HCEC 1CT (cell line): ENCODE results near the gene USH2A.
A peak's percentile ranks its signal among the peaks of the same experiment; 100 is the strongest.
"Not testable (repeated sequence)": the region's sequence is repeated elsewhere in the genome, so short reads cannot be mapped to it uniquely, and the experiment has no call there.

Source experiments
- DNase-seq: peaks from one replicate; pipeline ENCODE4 v3.0.0-alpha.2; 2017

The USH2A gene

DNA sequence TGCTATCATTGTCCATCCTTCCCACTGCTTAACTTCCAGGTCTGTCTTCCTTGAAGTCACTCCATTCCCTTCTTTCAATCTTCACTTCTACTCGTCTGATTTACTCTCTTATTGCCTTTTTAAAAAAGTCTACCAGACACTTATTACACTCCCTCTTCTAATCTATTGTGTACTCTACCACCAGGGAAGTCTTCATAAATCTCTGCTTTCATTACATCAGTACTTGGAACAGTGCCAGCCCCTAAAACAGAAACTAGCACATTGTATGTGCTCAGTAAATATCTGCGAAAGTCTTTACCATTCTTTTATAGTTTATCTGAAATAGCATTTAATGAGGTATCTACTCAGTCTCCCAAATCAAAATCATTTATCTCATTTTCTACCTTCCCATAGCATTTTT is 236.4 kb downstream of the USH2A start:
- DNase-seq = no peak

DNA sequence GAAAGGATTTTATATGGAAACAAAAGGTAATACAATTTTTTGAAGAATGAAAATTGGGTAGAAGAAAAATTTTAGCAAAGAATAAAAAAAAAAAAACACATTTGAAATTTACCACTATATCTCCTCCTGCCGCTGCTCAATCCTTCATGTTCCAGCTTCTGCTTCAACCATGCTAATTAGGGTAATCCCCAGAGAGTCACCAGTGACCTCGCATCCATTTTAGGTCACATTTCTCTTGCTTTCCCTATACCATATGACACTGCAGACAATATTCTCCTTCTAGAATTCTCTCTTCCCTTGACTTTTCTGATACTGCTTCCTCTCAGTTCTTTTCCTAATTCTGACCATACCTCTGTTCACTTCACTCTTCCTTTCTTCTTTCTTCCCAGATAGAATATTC is 237.1 kb downstream of the USH2A start:
- no peak for DNase-seq

DNA sequence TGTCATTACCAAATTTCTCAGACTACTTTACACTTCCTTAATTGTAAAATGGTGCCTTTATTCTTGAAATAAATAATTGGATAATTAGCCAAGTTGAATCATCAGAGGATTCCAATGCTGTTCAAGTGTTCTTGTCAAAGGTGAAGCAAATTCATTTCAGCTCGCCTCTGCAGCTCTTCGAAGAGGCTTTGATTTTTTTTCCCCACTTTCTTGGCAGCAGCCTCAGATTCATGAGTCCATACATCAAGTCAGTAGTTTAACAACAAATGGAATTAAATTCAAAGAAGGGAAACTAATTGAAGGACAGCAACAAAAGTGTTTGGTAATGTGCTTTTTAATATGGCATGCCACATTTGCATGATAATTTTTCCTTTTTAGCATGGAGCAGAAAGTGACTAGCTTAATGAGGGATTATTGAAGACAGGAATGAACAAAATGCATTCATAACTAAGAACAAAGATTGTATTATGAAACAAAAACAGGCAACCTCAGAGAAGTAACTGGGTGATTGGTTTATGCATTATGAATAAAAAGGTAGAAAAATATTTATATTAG is 239.0 kb downstream of the USH2A start:
- DNase-seq = no peak

DNA sequence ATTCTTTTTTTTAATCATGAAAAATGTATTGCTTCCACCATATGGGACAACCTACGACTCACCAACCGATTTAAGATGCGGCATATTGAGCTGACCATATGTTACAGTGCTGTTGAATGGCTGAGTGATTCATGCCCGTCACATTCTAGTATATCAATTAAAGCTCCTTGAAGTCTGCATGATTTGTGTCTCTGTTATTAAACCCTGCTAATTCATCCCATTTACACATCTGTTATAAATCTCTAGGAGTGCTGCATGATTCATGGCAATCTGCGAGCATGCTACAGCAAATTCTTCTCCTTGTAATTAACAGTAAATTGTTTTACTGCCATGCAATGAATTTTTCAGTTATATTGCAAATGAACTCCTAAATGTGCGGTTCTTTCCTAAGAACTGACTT is 239.8 kb downstream of the USH2A start:
- DNase-seq = peak; percentile 39

DNA sequence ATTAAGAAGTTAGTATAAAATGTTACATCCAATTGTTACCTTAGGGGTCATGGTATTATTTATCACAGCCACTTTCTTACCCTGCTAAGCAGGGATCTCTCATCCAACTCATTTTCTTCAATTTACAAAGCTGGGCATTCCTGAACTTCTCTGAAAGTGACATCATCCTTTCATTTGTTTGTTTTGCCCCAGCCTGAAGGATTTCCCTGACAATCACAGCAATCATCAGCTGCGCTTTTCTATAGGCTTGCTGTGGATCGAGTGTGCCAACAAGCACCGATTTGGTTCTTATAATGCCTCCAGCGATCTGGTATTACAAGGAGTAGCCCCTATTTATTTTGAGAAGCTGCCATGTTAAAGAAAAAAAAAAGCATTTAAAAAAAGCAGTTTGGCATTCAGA is 240.2 kb downstream of the USH2A start:
- DNase-seq = peak; percentile 57

DNA sequence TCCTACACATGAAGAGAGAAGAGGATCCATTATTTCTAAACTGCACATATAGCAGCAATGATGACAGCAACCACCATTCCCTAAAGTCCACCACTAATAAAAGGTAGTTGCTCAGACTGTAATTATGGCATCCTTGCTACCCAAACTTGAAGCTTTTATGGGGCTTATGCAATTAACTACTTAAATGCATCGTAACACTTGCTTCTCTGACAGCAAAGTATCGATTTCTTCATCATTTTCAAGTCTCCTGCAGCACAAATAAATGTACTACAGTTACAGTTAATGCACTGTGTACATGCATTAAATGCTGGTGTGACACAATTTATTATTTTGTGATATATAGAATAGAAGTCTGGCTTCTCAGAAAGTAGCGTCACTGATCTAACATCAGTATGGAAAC is 241.7 kb downstream of the USH2A start:
- no peak for DNase-seq

DNA sequence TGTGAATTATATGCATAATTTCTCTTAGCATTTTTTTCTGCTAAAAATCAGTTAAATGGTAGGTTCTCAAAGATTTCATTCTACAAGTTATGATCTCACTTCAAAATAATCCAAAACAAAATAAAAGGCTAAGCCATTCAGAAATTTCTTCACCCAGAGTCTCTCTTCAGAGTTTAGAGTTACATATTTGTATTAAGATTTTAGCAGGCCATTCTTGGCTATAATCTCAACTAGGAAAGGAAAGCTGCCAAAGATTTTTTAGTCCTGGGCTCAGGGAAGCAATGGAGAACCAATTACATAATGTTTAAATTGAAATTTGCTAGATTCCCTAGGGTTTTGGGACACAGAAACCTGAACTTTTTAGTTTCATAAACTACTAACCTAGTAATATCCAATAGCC is 245.0 kb downstream of the USH2A start:
- no peak for DNase-seq

DNA sequence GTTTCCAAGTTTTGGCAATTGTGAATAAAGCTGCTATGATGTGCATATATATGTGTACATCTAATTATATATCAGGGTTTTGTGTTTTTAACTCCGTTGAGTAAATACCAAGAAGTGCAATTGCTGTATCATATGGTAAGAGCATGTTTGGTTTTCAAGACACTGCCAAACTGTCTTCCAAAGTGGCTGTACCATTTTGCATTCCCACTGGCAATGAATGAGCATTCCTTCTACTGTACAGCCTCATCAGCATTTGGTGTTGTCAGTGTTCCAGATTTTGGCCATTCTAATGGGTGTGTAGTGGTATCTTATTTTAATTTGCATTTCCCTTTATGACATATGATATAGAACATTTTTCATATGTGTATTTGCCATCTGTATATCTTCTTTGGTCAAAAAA is 246.3 kb downstream of the USH2A start:
- DNase-seq = no peak

DNA sequence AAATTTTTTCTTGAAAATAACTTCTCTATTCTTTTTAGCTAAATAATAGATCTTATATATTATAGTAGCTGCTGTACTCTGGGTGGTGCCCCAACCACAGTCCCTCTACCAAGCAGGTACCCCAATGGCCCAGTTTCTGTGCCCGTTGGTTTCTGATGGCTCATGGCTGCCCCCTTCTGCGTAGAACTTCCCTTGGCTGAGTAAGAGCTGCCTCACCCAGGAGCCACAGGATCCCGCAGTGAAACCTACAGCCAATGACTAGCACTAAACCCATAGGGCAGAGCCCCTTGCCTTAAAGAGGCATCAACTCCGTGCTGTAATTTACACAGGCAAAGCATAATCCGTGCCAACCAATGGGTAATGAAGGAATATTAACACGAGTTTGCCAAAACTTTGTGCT is 247.5 kb downstream of the USH2A start:
- DNase-seq = no peak

DNA sequence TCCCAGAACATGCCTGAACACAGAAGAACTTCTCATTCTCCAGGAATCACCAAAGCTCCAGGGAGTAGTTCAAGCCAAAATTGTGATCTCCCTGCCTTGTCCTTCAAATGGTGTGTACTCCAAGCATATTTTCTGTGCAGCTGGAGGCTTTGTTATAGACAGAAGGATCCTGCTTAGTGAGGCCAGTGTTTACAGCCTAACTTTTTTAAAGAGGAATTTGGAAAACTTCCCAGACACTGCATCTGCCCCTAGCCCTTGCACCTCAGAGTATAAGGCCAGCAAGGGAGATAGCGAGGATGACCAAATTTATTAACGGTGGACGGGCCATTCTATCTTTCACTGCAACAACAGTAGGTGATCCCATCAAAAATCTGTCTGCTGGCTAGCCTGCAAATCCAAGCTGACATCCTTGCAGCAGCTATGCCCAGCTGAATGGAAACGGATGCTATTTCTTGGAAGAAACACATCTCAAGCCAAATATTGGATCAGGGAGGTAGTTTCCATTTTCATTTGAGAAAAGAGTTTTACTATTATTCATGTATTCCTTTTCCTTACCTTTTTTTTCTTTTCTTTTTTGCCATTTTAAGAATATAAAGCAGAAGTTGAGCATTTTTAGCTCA is 249.8 kb downstream of the USH2A start:
- no peak for DNase-seq

DNA sequence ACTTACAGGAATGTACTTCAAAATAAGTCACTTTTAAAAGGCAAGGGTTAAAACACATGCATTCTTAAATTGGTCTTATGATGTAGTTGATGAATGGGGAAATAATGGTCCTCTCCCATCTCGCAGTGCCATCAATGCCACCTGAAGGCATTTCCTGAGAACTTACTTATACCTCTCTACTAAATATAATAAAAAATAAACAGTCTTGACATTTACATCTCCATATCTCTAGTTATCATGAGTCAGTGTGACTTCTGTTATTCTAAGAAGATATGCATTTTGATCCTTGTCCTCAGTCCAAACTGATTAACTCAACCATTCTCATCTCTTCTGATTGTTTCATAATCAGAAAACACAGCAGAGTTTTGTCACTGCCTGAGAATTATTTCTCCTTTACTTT is 253.9 kb downstream of the USH2A start:
- DNase-seq = no peak

DNA sequence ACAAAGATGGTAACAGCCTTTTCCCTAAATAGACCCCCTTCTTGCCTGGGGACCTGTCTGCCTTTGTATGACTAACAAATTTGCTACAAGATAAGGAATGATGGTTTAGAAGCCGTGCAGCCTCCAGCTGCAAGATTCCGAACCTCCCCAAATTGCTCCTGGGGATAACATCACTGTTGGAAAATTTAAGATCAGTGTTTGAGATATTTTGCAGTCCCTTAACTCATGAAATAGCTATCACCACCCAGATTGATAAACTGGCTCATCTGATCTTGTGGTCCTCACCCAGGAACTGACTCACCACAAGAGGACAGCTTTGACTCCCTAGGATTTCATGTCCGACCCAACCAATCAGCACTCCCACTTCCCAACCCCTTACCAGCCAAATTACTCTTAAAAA is 254.7 kb downstream of the USH2A start:
- DNase-seq = no peak

DNA sequence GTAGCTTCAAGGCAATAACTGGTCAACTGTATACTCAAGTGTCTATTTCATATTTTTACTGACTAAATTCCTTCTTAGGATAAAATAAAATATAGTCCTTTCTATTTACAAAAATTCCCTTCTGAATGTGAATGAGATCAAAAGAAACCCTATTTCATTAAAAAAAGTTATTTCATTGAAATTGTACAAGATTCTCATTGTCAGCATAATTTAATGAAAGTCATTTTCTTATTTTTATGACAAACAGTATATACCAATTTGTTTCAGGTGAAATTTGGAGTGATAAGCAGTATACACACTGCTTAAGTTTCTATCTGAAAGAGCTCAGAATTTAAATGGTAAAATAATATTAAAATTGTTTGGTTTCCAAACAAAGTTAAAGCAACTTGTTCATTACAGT is 269.2 kb downstream of the USH2A start:
- no peak for DNase-seq

DNA sequence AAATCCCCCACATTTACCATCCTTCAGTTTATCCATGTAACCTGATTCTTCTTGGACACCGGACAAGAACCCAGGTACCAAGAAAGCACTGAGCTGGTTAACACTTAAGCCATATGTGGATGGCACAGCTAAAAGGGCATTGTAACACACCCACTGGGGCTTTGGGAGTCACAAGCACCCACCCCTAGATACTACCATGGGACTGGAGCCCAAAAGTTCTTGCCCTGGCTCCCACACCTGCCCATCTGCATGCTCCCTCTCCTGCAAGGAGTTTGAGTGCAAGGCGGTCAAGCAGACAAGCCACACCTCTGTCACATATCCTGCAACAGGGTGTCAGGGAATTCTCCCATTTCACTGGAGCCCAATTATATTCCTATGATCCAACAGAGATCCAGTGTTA is 270.1 kb downstream of the USH2A start:
- DNase-seq = no peak

DNA sequence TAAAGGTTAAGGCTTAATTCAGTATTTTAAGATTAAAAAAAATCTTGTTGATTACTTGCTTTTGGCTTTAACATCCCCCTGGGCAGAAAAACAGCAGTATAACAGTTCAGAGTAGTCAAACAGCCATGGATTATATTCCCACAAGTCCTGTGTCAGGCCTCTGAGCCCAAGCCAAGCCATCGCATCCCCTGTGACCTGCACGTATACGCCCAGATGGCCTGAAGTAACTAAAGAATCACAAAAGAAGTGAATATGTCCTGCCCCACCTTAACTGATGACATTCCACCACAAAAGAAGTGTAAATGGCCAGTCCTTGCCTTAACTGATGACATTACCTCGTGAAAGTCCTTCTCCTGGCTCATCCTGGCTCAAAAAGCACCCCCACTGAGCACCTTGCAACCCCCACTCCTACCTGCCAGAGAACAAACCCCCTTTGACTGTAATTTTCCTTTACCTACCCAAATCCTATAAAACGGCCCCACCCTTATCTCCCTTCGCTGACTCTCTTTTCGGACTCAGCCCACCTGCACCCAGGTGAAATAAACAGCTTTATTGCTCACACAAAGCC is 277.7 kb downstream of the USH2A start:
- not testable (repeated sequence) for DNase-seq

DNA sequence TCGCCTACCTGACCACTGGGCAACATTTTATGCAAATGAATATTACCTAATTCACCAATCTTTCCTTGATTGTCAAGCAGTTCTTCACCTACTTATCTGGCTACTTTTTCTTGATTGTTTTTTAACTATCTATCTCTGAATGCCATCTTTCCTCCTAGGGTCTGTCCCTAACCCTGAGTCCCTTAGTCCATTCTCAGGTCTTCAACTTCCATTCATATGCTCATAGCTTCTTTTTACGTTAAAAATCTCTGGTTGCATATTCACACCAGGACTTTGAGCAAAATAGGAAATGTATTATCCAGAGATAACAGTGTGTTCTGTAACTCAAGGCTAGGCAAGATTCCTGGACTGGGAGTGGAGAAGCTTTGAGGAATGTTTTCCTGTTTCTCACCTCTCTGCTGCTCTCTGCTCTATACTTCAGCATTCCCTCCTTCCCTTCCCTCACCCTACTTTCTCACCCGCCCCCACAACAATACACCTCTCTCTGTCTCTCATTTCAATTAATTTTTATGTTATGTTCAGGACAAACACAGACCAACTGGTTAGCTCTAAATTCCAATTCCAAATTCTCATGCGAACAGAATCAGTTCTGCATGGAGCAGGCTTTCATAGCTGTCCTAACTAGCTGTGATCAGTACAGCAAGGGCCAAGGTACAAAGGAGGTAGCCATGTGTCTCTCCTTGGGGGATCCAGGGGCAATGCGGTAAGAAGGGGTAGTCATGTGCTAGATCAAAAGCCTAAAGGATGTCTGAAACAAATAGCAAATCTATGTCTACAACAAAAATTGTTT is 278.4 kb downstream of the USH2A start:
- DNase-seq = no peak

DNA sequence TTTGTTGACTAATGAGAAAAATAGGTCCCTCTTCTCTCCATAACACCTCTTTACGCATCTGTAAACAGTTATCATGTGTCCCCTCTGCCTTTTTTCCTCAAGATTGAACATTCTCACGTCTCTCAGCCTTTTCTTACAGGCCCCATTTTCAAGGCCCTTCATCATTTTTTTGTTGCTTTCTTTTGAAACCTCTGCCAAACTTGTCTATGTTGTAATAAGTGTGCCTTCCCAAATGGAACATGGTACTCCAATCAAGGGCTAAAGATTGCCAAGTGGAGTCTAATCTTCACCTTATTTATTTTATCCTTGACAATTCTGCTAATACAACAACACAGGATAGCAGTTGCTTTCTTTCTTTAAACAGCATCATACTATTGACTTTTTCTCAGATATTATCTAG is 280.3 kb downstream of the USH2A start:
- no peak for DNase-seq

DNA sequence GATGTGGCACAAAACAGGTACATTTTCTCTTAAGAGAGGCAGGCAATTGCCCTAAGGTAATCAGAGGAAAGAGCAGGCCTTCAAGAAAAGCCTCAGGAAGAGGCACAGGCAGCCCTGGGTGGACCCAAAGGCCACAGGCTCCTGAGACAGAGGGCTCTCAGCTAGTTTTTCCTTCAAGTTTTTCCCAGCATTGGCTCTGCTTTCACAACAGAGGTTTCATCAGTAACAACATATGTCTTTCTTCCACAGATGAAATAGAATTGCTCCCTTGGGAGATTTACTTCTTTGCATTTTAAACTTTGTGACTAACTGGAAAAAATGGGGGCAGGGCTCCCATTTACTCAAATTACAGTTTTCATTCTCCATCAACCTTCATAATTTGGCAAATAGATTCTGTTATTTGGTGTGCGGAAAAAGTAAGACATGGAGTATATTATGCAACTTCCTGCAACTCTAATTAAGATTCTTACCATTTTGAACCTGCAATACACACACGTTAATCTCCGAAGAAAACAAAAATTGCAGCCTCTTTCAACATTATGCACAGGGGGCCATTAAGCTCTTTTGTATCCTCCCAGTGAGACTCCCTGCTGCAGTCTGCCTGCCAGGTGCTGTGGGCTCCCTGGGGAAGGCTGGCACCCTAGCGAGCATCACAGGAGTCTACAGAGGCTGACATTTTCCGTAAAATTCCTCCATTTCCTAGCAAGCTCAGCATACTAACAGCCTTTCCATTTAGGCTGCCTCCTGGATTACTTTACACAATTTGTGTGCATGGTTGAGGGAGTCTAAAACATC is 282.3 kb downstream of the USH2A start:
- no peak for DNase-seq

DNA sequence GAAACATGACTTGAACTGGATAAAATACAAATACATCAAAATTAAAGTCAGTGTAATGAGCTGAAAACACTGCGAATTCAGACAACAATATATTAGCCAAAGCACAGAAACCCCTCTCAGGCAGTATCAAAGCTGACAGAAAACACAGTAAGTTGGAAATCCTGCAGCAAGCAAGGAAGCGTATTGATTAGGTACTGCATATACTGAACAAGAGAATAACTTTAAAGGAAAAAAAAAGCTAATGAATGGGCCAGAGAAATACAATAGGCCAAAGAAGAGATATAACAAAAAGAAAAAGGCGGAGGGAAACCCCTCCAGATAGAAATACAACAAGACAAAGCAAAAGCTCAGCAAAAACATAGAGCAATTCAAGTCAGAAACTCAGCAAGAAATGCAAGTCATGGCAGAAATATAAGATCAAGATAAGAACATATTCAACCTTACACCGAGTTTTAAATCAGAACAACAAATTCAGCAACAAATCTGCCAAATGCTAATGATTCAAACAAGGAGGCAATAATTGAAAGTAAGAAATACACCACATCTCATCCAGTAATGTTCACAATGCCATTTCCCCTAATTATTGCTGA is 299.0 kb downstream of the USH2A start:
- DNase-seq = no peak

DNA sequence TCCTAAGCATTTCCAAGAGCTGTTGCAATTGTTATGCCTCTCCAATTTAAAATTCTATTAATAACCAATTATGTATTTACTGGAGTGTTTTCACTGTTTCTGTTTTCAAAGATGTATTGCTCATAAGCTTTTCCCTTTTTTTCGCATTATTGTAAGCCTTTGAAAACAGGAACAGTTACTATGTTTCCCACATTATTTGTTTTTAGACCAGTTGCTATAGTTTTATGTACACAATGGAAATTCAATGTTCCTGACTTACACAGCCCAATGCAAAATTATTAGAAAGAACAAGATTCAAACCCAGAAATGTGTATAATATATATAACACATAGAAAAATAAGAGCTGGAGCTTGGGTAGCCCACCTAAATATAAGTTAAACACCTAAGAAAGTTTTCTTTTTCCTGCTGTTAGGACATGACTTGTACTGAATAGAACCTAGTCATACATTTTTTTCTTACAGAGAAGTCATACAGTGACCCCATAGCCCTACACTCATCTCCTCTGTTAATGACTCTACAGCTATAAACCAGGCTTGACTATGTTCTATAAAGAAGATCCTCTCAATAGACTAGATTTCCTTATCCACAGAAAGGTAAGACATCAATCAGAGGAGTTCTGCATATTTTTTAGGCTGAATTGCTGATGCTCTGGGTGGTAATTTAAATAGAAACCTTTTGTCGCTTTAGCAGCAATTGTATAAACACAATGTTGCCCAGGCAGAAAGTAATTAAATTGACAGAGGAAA is 299.6 kb downstream of the USH2A start:
- DNase-seq = no peak

DNA sequence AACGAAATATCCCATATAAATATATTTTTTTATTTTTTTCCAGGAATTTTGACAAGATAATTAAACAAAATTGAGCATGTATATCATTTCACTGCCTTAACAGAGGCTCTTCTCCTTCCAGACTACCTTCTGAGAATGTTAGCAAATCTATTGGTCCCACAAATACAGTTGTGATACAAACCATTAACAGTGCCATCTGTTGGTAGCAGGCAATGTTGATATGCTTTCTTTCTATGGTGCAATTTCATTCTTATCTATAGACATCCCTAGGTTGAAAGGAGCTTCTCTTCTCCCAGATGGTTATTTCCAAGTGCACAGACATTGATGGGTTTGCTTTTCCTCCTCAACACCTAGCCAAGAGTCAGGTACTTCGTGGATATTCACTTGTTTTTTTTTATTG is 303.6 kb downstream of the USH2A start:
- peak; percentile 64 for DNase-seq

DNA sequence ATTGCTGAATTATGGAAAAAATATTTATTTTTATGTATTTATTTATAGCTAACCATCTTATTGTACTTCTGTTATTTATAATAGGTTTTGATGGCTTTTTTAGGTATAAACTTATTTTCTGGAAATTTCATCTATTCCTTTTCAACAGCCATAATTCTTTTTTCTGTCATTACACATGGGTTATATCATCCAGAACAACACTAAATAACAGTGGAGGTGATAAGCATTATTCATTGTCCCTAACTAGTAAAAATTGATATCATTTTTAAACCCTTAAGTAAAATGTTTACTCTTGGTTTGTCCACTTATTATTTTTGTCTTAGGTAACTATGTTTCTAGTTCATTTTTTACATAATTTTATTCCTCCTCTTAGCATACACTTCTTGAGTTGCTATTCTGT is 309.1 kb downstream of the USH2A start:
- DNase-seq = no peak
